CD1c-positive myeloid dendritic cell (primary cell): ENCODE results near the gene PRSS56.
"Not testable (repeated sequence)": the region's sequence is repeated elsewhere in the genome, so short reads cannot be mapped to it uniquely, and the experiment has no call there.

ENCODE experiments used
- DNase-seq: peaks from one replicate; pipeline ENCODE4 v3.0.0-alpha.2; 2016; ENCODE audit errors: extremely low spot score

PRSS56 gene

GRCh38 chr2:232525791-232526371 is 5.7 kb downstream of the PRSS56 start, which contains the start of gene CHRND:
Gene CHRND (plus strand): TSS chr2:232526160. CDS start chr2:232526216, 56 bp downstream.
- no peak for DNase-seq

DNA sequence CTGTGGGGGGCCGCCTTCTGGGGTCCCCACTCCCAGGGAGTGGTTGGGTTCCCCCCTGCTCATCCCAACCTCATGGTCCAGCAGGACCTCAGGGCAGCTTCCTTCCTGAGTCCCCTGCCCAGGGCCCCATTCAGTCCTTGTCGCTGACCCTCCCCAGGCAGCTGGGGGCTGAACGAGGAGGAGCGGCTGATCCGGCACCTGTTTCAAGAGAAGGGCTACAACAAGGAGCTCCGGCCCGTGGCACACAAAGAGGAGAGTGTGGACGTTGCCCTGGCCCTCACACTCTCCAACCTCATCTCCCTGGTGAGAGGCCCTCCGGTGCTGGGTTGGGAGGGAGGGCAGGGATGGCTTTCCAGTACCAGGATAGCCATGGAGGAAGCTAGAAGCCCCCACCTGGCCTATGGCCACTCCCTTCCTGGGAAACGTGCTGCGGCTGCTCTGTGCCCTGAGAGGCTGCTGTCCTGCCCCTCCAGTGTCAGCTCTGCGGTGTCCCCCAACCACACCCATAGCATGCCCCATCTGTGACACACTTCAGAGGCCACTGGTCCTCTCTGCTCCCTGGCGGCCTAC is 6.3 kb downstream of the PRSS56 start:
- DNase-seq: no peak

- no peak for DNase-seq
These were observed 7.8 kb downstream of the PRSS56 start for GRCh38 chr2:232527905-232528470.

- peak; percentile 65 for DNase-seq
These were observed 8.7 kb downstream of the PRSS56 start for GRCh38 chr2:232528746-232529460.

GRCh38 chr2:232529806-232530547 is 9.8 kb downstream of the PRSS56 start:
- no peak for DNase-seq

DNA sequence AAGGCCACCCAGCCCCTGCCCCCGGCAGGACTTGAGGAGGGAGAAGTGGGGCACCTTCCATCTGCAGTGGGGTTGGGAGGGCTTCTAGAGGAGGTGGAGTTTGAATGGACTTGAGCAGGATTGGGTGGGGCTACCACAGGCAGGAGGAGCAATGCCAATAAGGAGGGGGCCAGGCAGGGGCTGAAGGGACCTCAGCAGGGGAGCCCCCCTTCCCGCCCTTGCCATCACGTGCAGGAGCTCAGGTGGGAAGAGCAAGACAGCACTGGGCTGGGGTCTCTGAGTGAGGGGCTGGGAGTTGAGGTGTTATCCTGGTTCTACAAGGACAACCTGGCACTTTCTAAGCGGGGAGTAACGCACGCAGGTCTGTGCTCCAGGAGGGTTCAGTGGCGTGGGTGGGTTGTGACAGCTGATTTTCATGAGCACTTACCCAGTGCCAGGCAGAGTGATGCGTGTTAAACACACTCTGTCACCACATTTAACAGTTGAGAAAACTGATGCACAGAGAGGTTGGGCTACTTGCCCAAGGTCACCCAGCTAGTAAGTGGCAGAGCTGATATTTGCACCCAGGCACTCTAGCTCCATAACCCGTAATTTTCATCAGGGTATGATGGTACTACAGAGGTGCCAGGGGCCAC is 10.6 kb downstream of the PRSS56 start:
- no peak for DNase-seq

GRCh38 chr2:232532419-232532818 is 12.2 kb downstream of the PRSS56 start:
- DNase-seq: no peak

DNA sequence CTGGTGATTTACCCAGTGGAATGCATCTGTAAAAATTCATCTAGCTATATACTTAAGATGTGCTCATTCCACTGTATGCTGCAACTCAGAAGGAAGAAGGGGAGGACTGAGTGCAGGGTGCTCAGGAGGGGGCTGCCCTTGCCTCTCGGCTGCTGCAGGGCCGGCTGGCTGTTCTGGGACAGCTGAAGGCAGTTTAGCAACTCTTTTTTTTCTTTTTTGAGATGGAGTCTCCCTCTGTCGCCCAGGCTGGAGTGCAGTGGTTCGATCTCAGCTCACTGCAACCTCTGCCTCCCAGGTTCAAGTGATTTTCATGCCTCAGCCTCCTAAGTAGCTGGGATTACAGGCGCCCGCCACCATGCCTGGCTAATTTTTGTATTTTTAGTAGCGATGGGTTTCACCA is 12.6 kb downstream of the PRSS56 start:
- DNase-seq: not testable (repeated sequence)

DNA sequence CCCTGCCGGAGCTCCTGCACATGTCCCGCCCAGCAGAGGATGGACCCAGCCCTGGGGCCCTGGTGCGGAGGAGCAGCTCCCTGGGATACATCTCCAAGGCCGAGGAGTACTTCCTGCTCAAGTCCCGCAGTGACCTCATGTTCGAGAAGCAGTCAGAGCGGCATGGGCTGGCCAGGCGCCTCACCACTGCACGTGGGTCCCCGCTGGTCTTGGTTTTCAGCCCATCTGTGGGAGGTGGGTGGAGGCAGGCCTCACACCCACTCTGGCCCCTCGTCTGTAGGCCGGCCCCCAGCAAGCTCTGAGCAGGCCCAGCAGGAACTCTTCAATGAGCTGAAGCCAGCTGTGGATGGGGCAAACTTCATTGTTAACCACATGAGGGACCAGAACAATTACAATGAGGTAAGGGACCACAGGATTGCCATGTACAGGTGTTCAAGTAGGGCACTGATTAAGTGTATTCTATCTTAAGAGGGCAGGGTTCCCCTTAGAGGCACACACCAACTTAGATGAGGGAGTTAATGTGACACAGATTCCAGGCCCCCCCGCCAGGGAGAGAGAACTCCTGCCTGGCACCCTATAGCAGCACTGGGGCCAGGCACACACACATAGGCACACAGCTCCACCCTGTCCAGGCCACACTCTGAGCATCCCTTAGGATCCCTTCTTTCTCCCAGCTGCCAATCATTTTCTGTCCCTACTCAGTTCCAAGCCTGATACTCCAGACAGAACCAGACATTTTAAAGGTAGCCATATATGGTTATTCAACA is 13.9 kb downstream of the PRSS56 start:
- peak; percentile 19 for DNase-seq

DNA sequence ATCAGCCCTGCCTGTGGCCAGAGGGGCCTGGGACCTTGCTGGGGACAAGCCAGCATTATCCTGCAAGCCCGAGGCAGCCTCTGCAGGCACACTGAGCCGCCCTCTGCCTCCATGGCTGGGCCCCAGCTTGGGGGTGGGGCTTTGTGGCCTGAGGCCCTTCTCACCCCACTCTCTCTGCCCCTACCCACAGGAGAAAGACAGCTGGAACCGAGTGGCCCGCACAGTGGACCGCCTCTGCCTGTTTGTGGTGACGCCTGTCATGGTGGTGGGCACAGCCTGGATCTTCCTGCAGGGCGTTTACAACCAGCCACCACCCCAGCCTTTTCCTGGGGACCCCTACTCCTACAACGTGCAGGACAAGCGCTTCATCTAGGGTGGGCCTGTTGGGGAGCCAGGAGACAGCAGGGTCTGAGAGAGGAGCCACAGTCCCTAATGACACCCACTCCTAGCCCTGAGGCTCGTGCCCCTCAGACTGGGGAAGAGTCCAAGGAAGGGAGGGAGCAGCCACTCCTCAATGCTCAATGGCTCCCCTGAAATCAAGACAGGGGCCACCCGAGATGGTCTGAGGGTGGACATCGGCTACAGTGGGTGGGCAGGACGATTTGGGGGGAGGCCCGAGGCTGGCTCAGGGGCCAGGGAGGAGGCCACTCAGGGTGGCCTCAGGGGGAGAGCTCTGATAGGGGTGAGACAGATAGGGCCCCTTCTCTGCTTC is 14.9 kb downstream of the PRSS56 start:
- DNase-seq: no peak

DNA sequence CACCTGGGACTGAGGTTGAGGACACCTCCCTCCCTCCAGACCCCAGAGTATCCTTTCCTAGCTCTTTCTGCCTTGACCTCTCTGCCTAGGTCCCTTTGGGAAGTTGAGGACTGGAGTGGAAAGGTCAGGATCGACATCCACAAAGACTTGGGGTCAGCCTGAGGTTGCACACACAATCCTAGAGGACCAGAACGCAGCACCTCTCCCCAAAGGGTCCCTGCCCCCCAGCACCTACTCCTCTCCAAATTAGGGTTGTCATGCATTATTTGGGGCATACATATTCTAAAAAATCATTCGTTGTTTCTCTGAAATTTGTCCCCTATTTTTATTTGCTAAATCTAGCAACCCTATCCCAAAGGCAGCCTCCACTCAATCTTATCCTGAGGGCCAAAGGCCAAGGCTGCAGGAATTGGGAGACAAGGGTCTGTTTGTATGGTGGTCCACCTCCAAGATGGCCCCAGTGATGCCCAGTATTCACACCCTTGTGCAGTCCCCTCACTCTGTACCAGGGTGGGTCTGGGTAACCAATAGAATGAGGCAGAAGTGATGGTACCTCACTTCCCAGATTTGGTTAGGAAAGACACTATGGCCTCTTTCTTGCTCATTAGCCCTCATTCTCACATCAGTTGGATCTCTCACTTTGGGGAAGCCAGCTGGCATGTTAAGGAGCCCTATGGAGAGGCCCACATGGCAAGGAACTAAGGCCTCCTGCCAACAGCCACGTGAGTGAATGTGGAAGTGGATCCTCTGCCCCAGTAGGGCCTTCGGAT is 15.8 kb downstream of the PRSS56 start:
- peak; percentile 30 for DNase-seq

GRCh38 chr2:232537079-232537478 is 16.9 kb downstream of the PRSS56 start:
- no peak for DNase-seq

GRCh38 chr2:232537499-232537898 is 17.3 kb downstream of the PRSS56 start:
- no peak for DNase-seq

- DNase-seq: peak; percentile 81
These were observed 18.5 kb downstream of the PRSS56 start for GRCh38 chr2:232538671-232539070.

DNA sequence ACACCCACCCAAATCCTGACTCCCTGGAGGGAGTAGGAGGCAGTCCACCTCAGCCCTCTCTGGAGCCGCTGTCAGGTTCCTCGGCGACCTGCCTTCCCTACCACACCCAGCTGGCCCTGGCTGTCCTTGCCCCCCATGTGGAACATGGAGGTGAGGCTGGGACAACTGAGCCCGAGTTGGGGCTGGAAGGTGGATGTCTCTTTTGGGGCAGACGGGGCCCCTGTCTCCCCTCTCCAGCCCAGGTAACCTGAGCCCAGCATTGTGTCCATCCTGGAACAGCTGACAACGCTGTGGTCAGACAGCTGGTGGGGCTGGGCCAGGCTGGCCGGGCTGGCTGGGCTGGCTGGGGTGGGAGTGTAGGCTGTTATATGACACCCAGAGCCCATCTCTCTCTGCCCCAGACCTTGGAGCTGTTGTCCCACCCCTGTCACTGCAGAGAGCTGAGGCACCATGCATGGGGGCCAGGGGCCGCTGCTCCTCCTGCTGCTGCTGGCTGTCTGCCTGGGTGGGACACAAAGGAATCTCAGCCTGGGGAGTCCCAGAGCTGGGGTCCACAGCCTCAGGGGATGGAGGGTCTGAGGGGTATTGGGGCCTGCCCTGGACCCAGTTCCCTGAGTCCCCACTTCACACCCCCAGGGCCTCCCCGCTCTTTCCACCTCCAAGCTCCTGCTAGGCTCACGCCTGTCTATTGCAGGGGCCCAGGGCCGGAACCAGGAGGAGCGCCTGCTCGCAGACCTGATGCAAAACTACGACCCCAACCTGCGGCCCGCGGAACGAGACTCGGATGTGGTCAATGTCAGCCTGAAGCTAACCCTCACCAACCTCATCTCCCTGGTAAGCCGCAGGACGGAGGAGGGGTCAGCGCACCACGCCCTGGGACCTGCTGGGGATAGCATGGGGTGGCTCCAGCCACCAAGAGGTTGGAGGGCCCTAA is 19.4 kb downstream of the PRSS56 start, which contains the start of gene CHRNG:
CHRNG (plus strand) TSS at position 395 of the 934 bp plus-strand sequence; CDS start at position 451, 56 bp downstream.
- DNase-seq: no peak

- no peak for DNase-seq
These were observed 20.4 kb downstream of the PRSS56 start for GRCh38 chr2:232540441-232541041.

DNA sequence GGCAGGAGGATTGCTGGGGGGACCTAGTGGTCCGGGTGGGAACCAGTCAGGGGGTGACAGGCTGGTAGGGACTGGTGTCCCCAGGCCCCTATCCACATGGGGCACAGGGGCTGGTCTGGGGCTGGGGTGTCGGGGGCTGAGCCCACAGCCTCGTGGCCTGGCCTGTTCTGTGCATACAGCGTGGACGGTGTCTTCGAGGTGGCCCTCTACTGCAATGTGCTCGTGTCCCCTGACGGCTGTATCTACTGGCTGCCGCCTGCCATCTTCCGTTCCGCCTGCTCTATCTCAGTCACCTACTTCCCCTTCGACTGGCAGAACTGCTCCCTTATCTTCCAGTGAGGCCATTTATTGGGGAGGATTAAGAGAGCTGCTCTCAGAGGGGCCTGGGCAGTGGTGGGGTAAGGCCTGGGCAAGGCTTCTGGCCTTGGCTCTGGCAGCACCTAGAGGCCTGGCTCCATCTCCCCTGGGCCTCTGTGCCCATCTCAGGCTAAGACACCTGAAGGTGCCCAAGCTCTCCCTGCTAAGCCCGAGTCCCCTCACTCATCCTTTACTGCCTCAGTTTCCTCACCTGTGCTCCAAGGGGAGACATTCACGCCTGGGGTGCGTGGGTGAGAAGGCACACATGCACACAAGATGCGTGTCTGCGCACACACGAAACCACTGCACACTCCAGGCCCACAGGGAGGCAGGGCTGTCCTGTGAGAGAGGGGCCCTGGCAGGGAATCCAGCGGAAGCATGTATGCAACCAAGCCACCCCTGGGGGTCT is 21.2 kb downstream of the PRSS56 start:
- DNase-seq: peak; percentile 25
